Measurements from ENCODE around the gene MAP6.

The MAP6 gene

GRCh38 chr11:75553182-75553581 is 115.7 kb downstream of the MAP6 start:
- no peak for TF ChIP-seq CTCF (IDR thresholded peaks at IDR 0.05)
- H3K4me3 ChIP-seq (ENCODE audit: low read depth in 1 of 2, low read length in 1 of 2) = no peak overlapping the region
- no peak overlapping the region for H3K27ac ChIP-seq
- no peaks in the 10 kb centered on the region for H3K27me3 ChIP-seq
- no peaks in the 10 kb centered on the region for H3K36me3 ChIP-seq
- H3K4me1 ChIP-seq (ENCODE audit: control insufficient read depth in 1 of 2, insufficient read depth in 1 of 2, low read depth in 1 of 2, low read length in 1 of 2) = no peaks in the 10 kb centered on the region
- H3K9me3 ChIP-seq = no peaks in the 10 kb centered on the region

GRCh38 chr11:75549370-75549958 is 119.4 kb downstream of the MAP6 start:
- H3K4me3 ChIP-seq (ENCODE audit: low read depth in 1 of 2, low read length in 1 of 2) = no peak overlapping the region
- TF ChIP-seq CTCF (IDR thresholded peaks at IDR 0.05) = no peak
- H3K36me3 ChIP-seq = no peaks in the 10 kb centered on the region
- H3K4me1 ChIP-seq (ENCODE audit: control insufficient read depth in 1 of 2, insufficient read depth in 1 of 2, low read depth in 1 of 2, low read length in 1 of 2) = no peaks in the 10 kb centered on the region
- H3K27me3 ChIP-seq = no peaks in the 10 kb centered on the region
- H3K27ac ChIP-seq = no peak overlapping the region
- no peaks in the 10 kb centered on the region for H3K9me3 ChIP-seq

- no peaks in the 10 kb centered on the region for H3K27me3 ChIP-seq
- H3K36me3 ChIP-seq = no peaks in the 10 kb centered on the region
- H3K4me3 ChIP-seq (ENCODE audit: low read depth in 1 of 2, low read length in 1 of 2) = no peak overlapping the region
- H3K4me1 ChIP-seq (ENCODE audit: control insufficient read depth in 1 of 2, insufficient read depth in 1 of 2, low read depth in 1 of 2, low read length in 1 of 2) = no peaks in the 10 kb centered on the region
- no peak for TF ChIP-seq CTCF (IDR thresholded peaks at IDR 0.05)
- no peak overlapping the region for H3K27ac ChIP-seq
- H3K9me3 ChIP-seq = no peaks in the 10 kb centered on the region
Observed at GRCh38 chr11:75548595-75549272, 120.1 kb downstream of the MAP6 start.

GRCh38 chr11:75547617-75548058 is 121.2 kb downstream of the MAP6 start:
- no peaks in the 10 kb centered on the region for H3K36me3 ChIP-seq
- H3K9me3 ChIP-seq = no peaks in the 10 kb centered on the region
- H3K27ac ChIP-seq = no peak overlapping the region
- H3K4me3 ChIP-seq (ENCODE audit: low read depth in 1 of 2, low read length in 1 of 2) = no peak overlapping the region
- TF ChIP-seq CTCF (IDR thresholded peaks at IDR 0.05) = no peak
- H3K27me3 ChIP-seq = no peaks in the 10 kb centered on the region
- H3K4me1 ChIP-seq (ENCODE audit: control insufficient read depth in 1 of 2, insufficient read depth in 1 of 2, low read depth in 1 of 2, low read length in 1 of 2) = no peaks in the 10 kb centered on the region

- Histone ChIP-seq H3K4me3 (ENCODE audit: low read depth in 1 of 2, low read length in 1 of 2) (no peak overlapping the region), H3K4me1 (ENCODE audit: control insufficient read depth in 1 of 2, insufficient read depth in 1 of 2, low read depth in 1 of 2, low read length in 1 of 2) (no peaks in the 10 kb centered on the region), H3K9me3 (no peaks in the 10 kb centered on the region), H3K36me3 (no peaks in the 10 kb centered on the region), H3K27ac (no peak overlapping the region), H3K27me3 (no peaks in the 10 kb centered on the region)
- no peak for TF ChIP-seq CTCF (IDR thresholded peaks at IDR 0.05)
Observed at GRCh38 chr11:75547177-75547576, 121.7 kb downstream of the MAP6 start.
